WTC11 (cell line): ENCODE data around the gene MTUS2. TPM values are rescaled to one million over a fixed set of nuclear protein-coding genes. Genes with fewer than 3 reads are reported as not detected.

Source experiments
- ATAC-seq: fragments of 200-7000 bp; cut with Tn5 transposase; 2 replicates; pipeline ENCODE4 v1.10.0; 2021; ENCODE audit warnings: mild to moderate bottlenecking, moderate library complexity
- CTCF ChIA-PET: fragments of 300-600 bp; sonication (Branson Sonifier 250); formaldehyde crosslinking; loops from one replicate; lab custom pipeline; 2021; ENCODE audit warnings: antibody characterized with exemption; lab: Charles Lee
- POLR2A ChIA-PET: fragments of 350-600 bp; sonication (Branson Sonifier 250); formaldehyde crosslinking; loops from one replicate; lab custom pipeline; 2021; ENCODE audit warnings: antibody characterized with exemption; lab: Charles Lee
- DNase-seq: peaks from one replicate; pipeline ENCODE4 v3.0.0; 2021; ENCODE audit warnings: low spot score
- H3K27ac Mint-ChIP-seq: 2 replicates; pipeline ENCODE4 v1.8.0; 2021; ENCODE audit warnings: mixed read lengths
- H3K27me3 Mint-ChIP-seq: 2 replicates; pipeline ENCODE4 v1.8.0; 2021; ENCODE audit warnings: low read depth, mild to moderate bottlenecking, moderate library complexity, mixed read lengths
- H3K36me3 Mint-ChIP-seq: 2 replicates; pipeline ENCODE4 v1.8.0; 2021; ENCODE audit warnings: mixed read lengths
- H3K4me1 Mint-ChIP-seq: 2 replicates; pipeline ENCODE4 v1.8.0; 2022; ENCODE audit warnings: mixed read lengths
- H3K4me3 Mint-ChIP-seq: 2 replicates; pipeline ENCODE4 v1.8.0; 2021; ENCODE audit warnings: mild to moderate bottlenecking, moderate library complexity, mixed read lengths
- H3K9me3 Mint-ChIP-seq: 2 replicates; pipeline ENCODE4 v1.8.0; 2021; ENCODE audit warnings: mixed read lengths
- CREM ChIP-seq: sonication (generic); formaldehyde crosslinking; IDR thresholded peaks from 2 replicates; pipeline ENCODE4 v1.8.1; 2022; ENCODE audit warnings: mild to moderate bottlenecking, missing genetic modification reagents, moderate library complexity
- CTCF ChIP-seq: fragments of 200-600 bp; IDR thresholded peaks from 2 replicates; pipeline ENCODE4 v1.8.0; 2022; ENCODE audit warnings: antibody characterized with exemption
- EMX1 ChIP-seq: fragments of 250-450 bp; sonication (Bioruptor Pico); IDR thresholded peaks from 2 replicates; pipeline ENCODE4 v1.8.0; 2021; ENCODE audit warnings: mild to moderate bottlenecking
- ERG ChIP-seq: fragments of 250-450 bp; sonication (Bioruptor Pico); IDR thresholded peaks from 2 replicates; pipeline ENCODE4 v1.8.0; 2021; ENCODE audit warnings: mild to moderate bottlenecking
- ETV6 ChIP-seq: sonication (generic); formaldehyde crosslinking; IDR thresholded peaks from 2 replicates; pipeline ENCODE4 v1.8.1; 2022; ENCODE audit warnings: mild to moderate bottlenecking, missing genetic modification reagents
- FOXP4 ChIP-seq: sonication (generic); formaldehyde crosslinking; IDR thresholded peaks from 2 replicates; pipeline ENCODE4 v1.8.0; 2022; ENCODE audit warnings: mild to moderate bottlenecking, missing genetic modification reagents
- GABPB1 ChIP-seq: sonication (generic); formaldehyde crosslinking; IDR thresholded peaks from 2 replicates; pipeline ENCODE4 v1.8.1; 2023; ENCODE audit warnings: mild to moderate bottlenecking, missing genetic modification reagents
- GRHL2 ChIP-seq: fragments of 250-450 bp; sonication (Bioruptor Pico); IDR thresholded peaks from 2 replicates; pipeline ENCODE4 v1.8.0; 2022; ENCODE audit warnings: mild to moderate bottlenecking, moderate library complexity; ENCODE audit not compliant: insufficient replicate concordance, severe bottlenecking
- HMGA2 ChIP-seq: fragments of 250-450 bp; sonication (Bioruptor Pico); IDR thresholded peaks from 2 replicates; pipeline ENCODE4 v1.4.0; 2021; ENCODE audit warnings: mild to moderate bottlenecking, moderate library complexity
- IRF1 ChIP-seq: sonication (generic); formaldehyde crosslinking; IDR thresholded peaks from 2 replicates; pipeline ENCODE4 v1.8.0; 2023; ENCODE audit warnings: missing genetic modification reagents
- JUN ChIP-seq: sonication (generic); formaldehyde crosslinking; IDR thresholded peaks from 2 replicates; pipeline ENCODE4 v1.8.0; 2023; ENCODE audit warnings: mild to moderate bottlenecking, missing genetic modification reagents
- MXD4 ChIP-seq: fragments of 250-450 bp; sonication (Bioruptor Pico); IDR thresholded peaks from 2 replicates; pipeline ENCODE4 v1.8.0; 2021; ENCODE audit warnings: mild to moderate bottlenecking, moderate library complexity, borderline replicate concordance
- NR1H2 ChIP-seq: sonication (generic); formaldehyde crosslinking; IDR thresholded peaks from 2 replicates; pipeline ENCODE4 v1.9.0; 2021; ENCODE audit warnings: mild to moderate bottlenecking, moderate library complexity, missing genetic modification reagents
- NR3C1 ChIP-seq: sonication (generic); formaldehyde crosslinking; conservative IDR thresholded peaks from 2 replicates; pipeline ENCODE4 v1.8.1; 2023; ENCODE audit warnings: low read depth, mild to moderate bottlenecking, missing genetic modification reagents
- TEAD1 ChIP-seq: sonication (generic); formaldehyde crosslinking; IDR thresholded peaks from 2 replicates; pipeline ENCODE4 v1.8.0; 2022; ENCODE audit warnings: mild to moderate bottlenecking, missing genetic modification reagents
- TEAD4 ChIP-seq: sonication (generic); formaldehyde crosslinking; IDR thresholded peaks from 2 replicates; pipeline ENCODE4 v1.8.0; 2022; ENCODE audit warnings: mild to moderate bottlenecking, missing genetic modification reagents
- USF1 ChIP-seq: sonication (generic); formaldehyde crosslinking; IDR thresholded peaks from 2 replicates; pipeline ENCODE4 v1.8.0; 2022; ENCODE audit warnings: mild to moderate bottlenecking, missing genetic modification reagents
- ZNF263 ChIP-seq: sonication (generic); formaldehyde crosslinking; IDR thresholded peaks from 2 replicates; pipeline ENCODE4 v1.8.1; 2022; ENCODE audit warnings: low read depth, mild to moderate bottlenecking, moderate library complexity, missing genetic modification reagents
- ZNF317 ChIP-seq: sonication (generic); formaldehyde crosslinking; IDR thresholded peaks from 2 replicates; pipeline ENCODE4 v1.8.1; 2023; ENCODE audit warnings: low read depth, mild to moderate bottlenecking, moderate library complexity, missing genetic modification reagents, borderline replicate concordance
- ZNF423 ChIP-seq: fragments of 250-450 bp; sonication (Bioruptor Pico); IDR thresholded peaks from 2 replicates; pipeline ENCODE4 v2.1.2; 2022; ENCODE audit warnings: mild to moderate bottlenecking, moderate library complexity
- ZNF512 ChIP-seq: sonication (generic); formaldehyde crosslinking; IDR thresholded peaks from 2 replicates; pipeline ENCODE4 v1.8.1; 2022; ENCODE audit warnings: missing genetic modification reagents, borderline replicate concordance
- total RNA-seq: library from RNA; stranded (reverse); gene quantifications from 3 replicates; pipeline ENCODE4 v1.2.3, GENCODE V29; 2021

The MTUS2 gene
- total RNA-seq, 1 experiment from 2014 or later, result 0.22 TPM

GRCh38 chr13:28819046-28819730, 951 bp upstream of the MTUS2 start:
- Mint-ChIP-seq H3K4me3 (peak overlapping the region; percentile 69), H3K4me1 (peaks cover 8% of the 10 kb centered on the region; the same call in 1 of the 2 replicates), H3K9me3 (peaks cover 15% of the 10 kb centered on the region), H3K36me3 (peaks cover 5% of the 10 kb centered on the region; the same call in 1 of the 2 replicates), H3K27ac (no peak overlapping the region), H3K27me3 (peaks cover 68% of the 10 kb centered on the region)
- POLR2A ChIA-PET, result no interaction called here
- TF ChIP-seq JUN (CRISPR knock-in tag) (no peak), ZNF423 (peak; percentile 42; the same call in 1 of the 2 replicates), GRHL2 (CRISPR knock-in tag) (no peak)
- no peak for ATAC-seq
- peak; percentile 16 for DNase-seq
- CTCF ChIA-PET, result interaction anchor here (0.7 to 2.4 kb wide), 22 partner anchors 17 to 728 kb away, joined by 3 to 16 read pairs (median 4); no protein-coding TSS in a partner anchor

GRCh38 chr13:28819735-28820098, 422 bp upstream of the MTUS2 start:
- Mint-ChIP-seq H3K27ac (no peak overlapping the region), H3K27me3 (peaks cover 73% of the 10 kb centered on the region), H3K4me3 (peak overlapping the region; percentile 69), H3K9me3 (peaks cover 15% of the 10 kb centered on the region), H3K4me1 (peaks cover 8% of the 10 kb centered on the region; the same call in 1 of the 2 replicates), H3K36me3 (peaks cover 5% of the 10 kb centered on the region; the same call in 1 of the 2 replicates)
- ChIA-PET POLR2A (no interaction called here), CTCF (interaction anchor here (0.6 to 2.3 kb wide), 27 partner anchors 17 to 729 kb away, joined by 3 to 10 read pairs (median 3); no protein-coding TSS in a partner anchor)
- ATAC-seq, result peak; percentile 85
- DNase-seq, result peak; percentile 81
- TF ChIP-seq CTCF (peak; percentile 29; the same call in 1 of the 2 replicates), ZNF512 (CRISPR knock-in tag) (no peak), NR3C1 (CRISPR knock-in tag) (0 out of 2 replicates have a peak, but pooled peaks have one; percentile 40)

GRCh38 chr13:28822151-28822550, 2.0 kb downstream of the MTUS2 start:
- CTCF ChIA-PET, result no interaction called here
- no peak overlapping the region for H3K27ac Mint-ChIP-seq
- H3K4me1 Mint-ChIP-seq, result peaks cover 8% of the 10 kb centered on the region; the same call in 1 of the 2 replicates
- POLR2A ChIA-PET, result no interaction called here
- no peak for ATAC-seq
- H3K36me3 Mint-ChIP-seq, result peaks cover 3% of the 10 kb centered on the region; the same call in 1 of the 2 replicates
- H3K9me3 Mint-ChIP-seq, result peaks cover 19% of the 10 kb centered on the region
- H3K4me3 Mint-ChIP-seq, result no peak overlapping the region
- H3K27me3 Mint-ChIP-seq, result peaks cover 79% of the 10 kb centered on the region
- no peak for DNase-seq
- TF ChIP-seq NR1H2 (no peak), ZNF317 (CRISPR knock-in tag) (no peak), HMGA2 (CRISPR knock-in tag) (no peak), IRF1 (CRISPR knock-in tag) (no peak), TEAD4 (CRISPR knock-in tag) (no peak), EMX1 (CRISPR knock-in tag) (no peak), MXD4 (no peak), ETV6 (no peak), GABPB1 (CRISPR knock-in tag) (no peak), CREM (no peak), USF1 (CRISPR knock-in tag) (no peak), ZNF263 (CRISPR knock-in tag) (no peak), FOXP4 (CRISPR knock-in tag) (no peak), ERG (no peak), TEAD1 (CRISPR knock-in tag) (no peak), NR3C1 (CRISPR knock-in tag) (no peak)
